Erythroblast (primary cell): ENCODE results near the gene C19orf12.

ENCODE experiments used
- DNase-seq, 2 experiments: peaks; one replicate each; lab custom pipeline; 2025; lab: John Stamatoyannopoulos, UW
- GATA1 ChIP-seq: IDR thresholded peaks from 2 replicates; pipeline ENCODE4 v1.6.1; 2011; ENCODE audit warnings: low read depth, mild to moderate bottlenecking, control low read depth, low read length, moderate library complexity
- POLR2A ChIP-seq: IDR thresholded peaks from 2 replicates; pipeline ENCODE4 v1.6.1; 2011; ENCODE audit warnings: mild to moderate bottlenecking, low read length

Gene C19orf12

DNA sequence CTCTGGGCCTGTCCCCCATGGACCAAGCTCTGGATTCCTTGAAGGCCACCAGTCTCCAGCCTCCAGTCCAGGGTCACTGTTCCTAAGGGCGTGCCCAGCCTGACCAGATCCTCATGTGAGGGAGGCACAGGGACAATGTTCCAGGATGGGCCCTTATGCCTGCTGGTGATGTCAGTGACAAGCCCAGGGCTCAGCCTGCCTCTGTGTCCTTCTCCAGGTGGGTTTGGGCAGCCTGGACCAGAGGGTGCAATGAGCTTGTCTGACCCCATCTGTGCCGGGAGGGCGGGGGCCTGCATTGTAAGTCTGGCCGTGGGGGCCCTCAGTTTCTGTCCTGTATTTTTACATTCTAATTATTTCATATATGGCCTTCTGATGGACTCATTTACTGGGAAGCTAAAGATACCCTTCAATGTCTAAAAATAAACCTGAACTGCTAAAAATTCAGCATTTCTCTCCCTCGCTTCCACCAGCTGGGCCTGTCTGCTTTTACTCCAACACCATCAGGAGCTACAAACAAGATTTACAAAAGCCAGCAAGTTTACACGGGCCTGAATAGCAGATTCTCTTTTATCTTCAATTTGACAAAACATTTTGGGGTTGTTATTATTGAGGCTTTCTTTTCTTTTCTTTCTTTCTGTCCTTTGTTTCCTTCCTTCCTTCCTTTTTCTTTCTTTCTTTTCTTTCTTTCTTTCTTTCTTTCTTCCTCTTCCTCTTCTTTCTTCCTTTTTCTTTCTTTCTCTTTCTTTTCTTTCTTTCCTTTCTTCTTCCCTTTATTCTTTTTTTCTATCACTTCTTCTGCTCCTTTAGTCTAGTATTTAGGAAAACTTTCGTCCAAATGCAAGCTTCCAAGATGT, 34.2 kb upstream of the C19orf12 start:
- DNase-seq = no peak
- no peak for TF ChIP-seq GATA1
- no peak for TF ChIP-seq POLR2A

DNA sequence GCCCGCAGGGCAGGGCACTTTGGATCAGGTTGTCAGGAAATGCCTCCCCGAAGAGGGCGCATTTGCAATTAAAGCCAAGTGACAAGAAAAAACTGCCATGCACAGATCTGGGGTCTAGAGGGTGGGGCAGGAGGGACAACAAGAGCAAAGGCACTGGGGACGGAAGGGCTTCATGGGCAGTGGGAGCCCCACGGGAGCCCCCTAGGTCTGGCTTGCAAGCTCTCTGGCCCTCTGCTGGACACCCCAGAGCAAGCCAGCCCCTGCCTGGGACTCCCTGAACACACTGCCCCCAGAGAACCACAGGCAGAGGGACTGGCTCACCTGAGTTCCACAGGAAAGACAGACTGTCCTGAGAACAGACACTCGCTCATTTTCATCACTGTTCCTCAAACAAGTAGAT, 30.2 kb upstream of the C19orf12 start:
- no peak for TF ChIP-seq GATA1
- TF ChIP-seq POLR2A = no peak
- DNase-seq = no peak

DNA sequence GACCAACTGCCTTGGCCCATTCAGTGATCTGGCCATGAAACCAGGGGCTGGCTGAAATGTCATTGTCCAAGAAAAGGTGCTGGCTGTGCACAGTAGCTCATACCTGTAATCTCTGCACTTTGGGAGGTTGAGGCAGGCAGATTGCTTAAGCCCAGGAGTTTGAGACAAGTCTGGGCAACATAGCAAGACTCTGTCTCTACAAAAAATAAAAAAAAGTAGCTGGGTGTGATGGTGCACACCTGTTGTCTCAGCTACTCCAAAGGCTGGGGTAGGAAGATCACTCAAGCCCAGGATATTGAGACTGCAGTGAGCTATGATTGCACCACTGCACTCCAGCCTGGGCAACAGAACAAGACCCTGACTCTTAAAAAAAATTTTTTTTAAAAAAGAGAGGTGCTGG, 28.6 kb upstream of the C19orf12 start:
- no peak for DNase-seq

DNA sequence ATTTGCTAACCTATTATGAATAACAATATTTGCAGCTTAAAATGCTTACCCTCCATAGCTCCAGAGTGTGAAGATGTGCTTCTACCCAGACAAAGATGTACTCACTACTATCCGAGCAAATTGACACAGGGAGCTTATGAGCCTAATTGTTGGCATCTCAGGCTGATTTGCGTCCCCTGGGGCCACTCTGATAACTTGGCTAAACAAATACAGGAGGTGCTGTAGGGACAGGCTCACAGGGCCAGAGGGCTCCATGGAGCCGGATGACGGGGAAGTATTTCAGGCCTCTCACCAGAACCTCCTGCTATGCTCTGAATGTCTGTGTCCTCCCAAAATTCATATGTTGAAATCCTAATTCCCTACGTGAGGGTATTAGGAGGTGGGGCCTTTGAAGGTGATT, 26.7 kb upstream of the C19orf12 start:
- TF ChIP-seq POLR2A (no peak), GATA1 (no peak)
- DNase-seq = no peak

More for the DNA sequence above, 28.6 kb upstream of the C19orf12 start:
- TF ChIP-seq GATA1 = no peak
- TF ChIP-seq POLR2A = no peak

DNA sequence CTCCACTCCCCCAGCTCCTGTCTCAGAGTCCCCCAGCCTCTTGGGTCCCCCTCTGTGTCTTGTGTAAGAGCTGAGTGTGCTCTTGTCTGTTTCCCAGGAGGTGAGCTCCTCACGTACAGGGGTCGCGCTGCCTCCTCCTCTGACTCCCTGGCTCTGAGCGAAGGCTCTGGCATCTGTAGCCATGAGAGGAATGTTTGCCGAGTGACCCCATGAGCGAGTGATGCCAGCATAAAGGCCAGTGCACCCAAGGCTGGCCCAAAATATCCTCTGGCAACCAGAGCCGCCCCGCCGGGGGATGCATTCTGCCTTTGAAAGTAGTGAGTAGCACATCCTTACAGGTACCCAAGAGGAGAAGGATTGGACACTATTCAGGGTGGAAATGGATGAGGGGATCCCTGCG, 26.2 kb upstream of the C19orf12 start:
- TF ChIP-seq GATA1 (no peak), POLR2A (no peak)
- DNase-seq = no peak

DNA sequence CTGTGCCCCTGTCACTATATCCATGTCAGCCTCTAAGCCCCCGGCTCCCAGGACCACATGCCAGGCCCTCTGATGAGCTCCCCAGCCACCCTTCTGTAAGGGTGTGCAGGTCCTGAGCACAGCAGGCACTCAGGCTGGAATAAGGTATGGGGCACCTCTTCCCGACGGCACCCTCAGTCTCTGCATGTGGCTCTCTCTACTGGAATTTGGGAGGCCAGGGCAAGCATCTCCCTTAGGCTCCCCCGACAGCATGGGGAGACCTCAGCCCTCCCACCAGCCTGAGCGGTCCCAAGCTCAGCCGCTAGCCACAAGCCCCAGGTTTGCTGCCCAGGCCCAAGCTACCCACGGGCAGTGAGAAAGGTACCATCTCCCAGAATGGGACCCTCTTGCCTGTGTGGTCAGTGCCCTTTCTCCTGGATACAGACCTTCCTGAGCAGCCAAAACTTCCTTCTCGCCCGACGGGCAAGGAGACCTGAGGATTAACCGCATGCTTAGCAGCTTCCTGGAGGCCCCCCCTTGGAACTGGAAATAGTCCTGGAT, 22.5 kb upstream of the C19orf12 start:
- DNase-seq = no peak
- TF ChIP-seq POLR2A = no peak
- TF ChIP-seq GATA1 = no peak

DNA sequence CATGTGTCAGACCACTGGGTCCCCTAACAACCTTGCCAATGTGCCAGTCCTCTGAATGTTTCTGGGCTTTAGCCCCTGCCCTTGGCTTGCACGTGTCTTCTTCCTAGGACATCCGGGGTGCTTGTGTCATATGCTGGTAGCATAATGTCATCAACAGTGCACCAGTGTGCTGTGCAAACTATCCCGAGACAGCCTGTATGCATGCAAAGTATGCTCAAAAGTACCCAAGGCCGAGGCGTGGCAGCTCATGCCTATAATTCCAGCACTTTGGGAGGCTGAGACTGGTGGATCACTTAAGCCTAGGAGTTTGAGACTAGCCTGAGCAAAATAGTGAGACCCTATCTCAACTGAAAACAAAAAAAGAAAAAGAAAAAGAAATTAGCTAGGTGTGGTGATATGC, 20.8 kb upstream of the C19orf12 start:
- TF ChIP-seq POLR2A (no peak), GATA1 (no peak)

DNA sequence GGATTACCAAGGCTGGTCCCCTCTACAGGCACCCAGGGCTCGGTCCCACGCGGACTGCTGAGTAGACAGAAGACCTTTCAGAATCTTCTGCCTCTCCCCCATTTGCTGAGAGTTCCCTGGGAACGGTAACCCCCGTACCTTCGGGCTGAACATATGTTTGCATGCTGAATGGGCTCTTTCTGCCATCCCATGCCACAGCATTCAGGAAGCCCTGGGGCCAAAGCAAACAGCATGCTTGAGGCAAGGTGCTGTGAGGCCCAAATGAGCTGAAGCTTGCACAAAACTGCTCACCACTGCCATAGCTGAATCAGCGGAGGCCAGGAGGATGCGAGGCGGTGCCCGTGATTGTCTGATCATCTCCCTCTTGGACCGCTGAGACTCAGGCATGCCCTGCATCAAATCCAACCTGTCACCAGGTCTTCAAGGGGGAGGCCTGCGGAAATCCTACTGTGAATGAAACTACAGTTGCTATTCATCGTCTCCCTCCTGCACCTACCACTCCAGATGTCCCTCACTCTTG, 16.3 kb upstream of the C19orf12 start:
- TF ChIP-seq POLR2A = no peak
- no peak for TF ChIP-seq GATA1
- no peak for DNase-seq

More for the DNA sequence above, 20.8 kb upstream of the C19orf12 start:
- DNase-seq = no peak

DNA sequence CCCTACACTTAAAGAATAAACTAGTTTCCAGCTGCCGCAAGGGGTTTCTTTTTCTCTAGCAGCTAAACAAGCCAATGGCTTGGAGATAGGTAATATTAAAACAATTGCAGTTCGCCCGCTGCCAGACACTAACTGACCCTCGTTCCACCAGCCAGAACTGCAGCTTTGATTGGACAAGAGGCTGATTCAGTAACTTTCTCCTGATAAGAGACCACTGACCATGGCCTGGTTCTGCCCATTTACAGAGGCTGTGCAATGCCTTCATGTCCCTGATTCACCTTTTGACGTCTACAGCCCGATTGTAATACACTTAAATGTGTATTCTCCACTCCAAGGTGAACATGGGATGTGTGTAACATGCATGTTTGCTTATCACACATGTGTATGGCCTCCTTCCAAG, 12.8 kb upstream of the C19orf12 start:
- no peak for TF ChIP-seq GATA1
- no peak for TF ChIP-seq POLR2A
- no peak for DNase-seq

DNA sequence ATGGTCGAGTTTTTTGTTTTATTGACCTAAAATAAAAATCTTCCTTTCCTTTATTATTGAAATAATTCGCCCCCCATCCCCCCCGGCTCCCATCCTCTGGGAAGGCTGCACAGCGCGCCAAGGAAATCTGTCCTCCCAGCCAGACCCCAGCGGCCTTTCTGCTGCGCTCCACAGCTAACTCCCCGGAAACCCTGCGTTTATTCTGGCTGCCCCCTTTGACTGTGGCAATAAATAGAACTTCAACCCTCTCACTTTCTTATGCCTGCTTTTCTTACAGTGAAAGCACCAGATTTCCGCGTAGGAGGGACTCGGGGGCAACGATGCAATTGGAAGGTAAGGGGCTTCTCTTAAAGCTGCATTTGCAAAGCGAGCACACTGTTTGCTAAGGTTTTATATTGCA, 9.7 kb upstream of the C19orf12 start:
- DNase-seq = no peak
- no peak for TF ChIP-seq POLR2A
- TF ChIP-seq GATA1 = no peak

DNA sequence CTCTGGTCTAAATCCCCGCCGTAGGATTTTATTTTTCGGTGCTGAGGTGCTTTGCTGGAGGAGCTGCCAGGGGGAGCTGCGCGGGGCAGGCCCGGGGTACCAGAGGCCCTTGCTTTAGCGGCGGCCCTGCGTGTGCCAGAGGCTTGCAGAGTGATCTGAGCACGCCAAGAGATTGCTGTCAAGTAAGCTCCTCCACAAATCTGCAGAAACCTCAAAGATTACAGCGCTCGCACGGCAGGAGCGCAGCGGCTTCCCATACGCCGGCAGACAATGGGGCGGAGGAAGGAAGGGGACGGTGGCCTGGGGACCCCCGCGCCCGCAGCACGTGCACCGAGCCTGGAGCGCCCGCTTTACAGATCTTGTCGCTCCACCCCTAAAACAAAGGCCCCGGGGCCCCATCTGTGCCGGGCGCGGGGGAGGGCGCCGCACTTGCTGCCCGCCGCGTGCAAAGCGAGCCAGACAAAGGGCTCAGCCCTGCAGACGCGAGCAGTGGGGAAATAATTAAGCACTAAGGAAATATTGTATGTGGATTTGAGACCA, 9.1 kb upstream of the C19orf12 start:
- DNase-seq = no peak

DNA sequence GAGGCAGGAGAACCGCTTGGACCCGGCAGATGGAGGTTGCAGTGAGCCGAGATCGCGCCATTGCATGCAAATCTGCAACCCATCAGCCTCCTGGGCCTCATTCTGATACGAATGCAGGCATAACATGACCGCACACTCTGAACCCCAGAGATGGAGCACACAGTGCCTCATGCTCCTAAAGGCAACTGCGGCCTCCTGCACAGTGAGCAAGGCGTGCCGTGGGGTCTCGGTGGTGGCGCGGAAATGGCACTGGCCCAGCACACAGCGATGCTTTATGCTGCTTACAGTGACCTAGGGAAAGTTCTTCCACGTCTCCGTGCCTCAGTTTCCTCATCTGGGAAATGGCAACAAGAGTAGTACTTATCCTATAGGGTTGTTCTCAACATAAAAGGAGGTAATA, 2.0 kb upstream of the C19orf12 start:
- no peak for DNase-seq
- no peak for TF ChIP-seq GATA1
- no peak for TF ChIP-seq POLR2A

More for the DNA sequence above, 9.1 kb upstream of the C19orf12 start:
- TF ChIP-seq POLR2A = no peak
- TF ChIP-seq GATA1 = no peak

DNA sequence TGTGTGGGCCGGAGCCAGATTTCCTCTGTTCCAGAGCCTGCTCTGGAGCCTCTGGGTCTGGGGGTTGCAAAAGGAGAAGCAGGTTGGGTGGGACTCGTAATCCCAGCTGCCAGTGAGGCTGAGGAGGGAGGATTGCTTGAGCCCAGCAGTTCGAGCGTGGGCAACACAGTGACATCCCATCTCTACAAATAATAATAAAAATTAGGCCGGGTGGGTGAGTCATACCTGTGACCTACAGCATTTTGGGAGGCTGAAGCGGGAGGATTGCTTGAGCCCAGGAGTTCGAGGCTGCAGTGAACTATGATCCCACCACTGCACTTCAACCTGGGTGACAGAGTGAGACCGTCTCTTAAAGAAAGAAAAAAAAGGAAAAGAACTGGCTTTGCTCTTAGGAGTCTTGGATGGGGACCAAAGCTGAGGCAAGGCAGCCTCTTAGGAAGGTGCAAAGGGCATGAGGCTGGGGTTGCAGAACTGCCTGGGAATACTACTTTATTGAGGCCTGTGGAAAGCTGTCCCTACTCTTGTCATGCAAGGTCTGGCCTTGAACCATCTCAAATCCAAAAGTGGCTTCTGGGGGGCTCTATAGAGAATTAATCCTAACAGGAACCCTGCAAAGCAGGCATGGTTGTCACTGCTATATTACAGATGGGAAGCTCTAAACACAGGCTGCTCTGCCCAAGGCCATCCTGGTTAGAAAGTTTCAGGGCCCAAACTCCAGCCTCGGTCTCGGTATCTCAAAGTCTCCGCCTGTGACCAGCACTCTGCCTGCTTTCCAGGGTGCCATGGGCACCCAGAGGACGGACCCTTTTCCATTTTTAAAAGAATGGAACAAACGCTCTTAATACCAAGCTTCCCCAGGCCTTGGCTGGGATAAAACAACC, 880 bp upstream of the C19orf12 start:
- DNase-seq = peak; percentile 40 to 47
- TF ChIP-seq POLR2A (no peak), GATA1 (no peak)
